ENCODE results near the gene ADAM30. TPM values are rescaled to one million over a fixed set of nuclear protein-coding genes. Genes with fewer than 3 reads are reported as not detected.
"Not testable (repeated sequence)": the region's sequence is repeated elsewhere in the genome, so short reads cannot be mapped to it uniquely, and the experiment has no call there.

Gene ADAM30
- total and polyA plus RNA-seq, 2 donors (not counting 1 experiment from before 2014, with no cell fraction given), result not detected

DNA sequence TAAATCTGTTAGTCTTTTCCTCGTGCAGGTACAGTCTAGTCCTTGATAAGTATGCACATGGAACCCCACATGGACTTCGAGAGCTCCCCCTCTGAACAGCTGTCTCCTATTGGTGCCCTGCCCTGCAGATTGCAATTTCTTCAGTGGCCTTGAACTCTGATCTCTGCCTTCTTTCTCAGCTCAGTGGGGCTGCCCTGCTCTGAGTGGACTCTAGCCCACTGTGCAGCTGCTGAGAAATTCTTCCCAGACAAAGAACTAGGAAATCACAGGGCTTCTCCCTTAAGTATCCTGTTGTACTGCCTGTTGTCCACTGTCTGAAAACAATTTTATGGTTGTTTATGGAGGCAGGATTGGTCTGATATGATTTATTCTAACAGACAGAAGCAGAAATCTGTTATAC, 38.2 kb downstream of the ADAM30 start:
- H3K9me3 ChIP-seq (ENCODE audit: control insufficient read depth, insufficient read depth, low read depth, low read length), result no peaks in the 10 kb centered on the region
- H2AFZ ChIP-seq (ENCODE audit: low read length), result no peak overlapping the region
- H4K20me1 ChIP-seq (ENCODE audit: control insufficient read depth, extremely low read depth, insufficient read depth, low read length), result no peaks in the 10 kb centered on the region
- no peak for DNase-seq (ENCODE audit: low read depth in 2 of 2)
- H3K36me3 ChIP-seq (ENCODE audit: control insufficient read depth, insufficient read depth, low read length), result no peaks in the 10 kb centered on the region
- no peaks in the 10 kb centered on the region for H3K27me3 ChIP-seq (ENCODE audit: control insufficient read depth, insufficient read depth, low read length)
- no peak overlapping the region for H3K27ac ChIP-seq (ENCODE audit: insufficient read depth, low read length)
- peaks cover 15% of the 10 kb centered on the region for H3K4me1 ChIP-seq (ENCODE audit: control insufficient read depth, extremely low read depth, insufficient read depth, low read length)
- TF ChIP-seq, protein P1, sequence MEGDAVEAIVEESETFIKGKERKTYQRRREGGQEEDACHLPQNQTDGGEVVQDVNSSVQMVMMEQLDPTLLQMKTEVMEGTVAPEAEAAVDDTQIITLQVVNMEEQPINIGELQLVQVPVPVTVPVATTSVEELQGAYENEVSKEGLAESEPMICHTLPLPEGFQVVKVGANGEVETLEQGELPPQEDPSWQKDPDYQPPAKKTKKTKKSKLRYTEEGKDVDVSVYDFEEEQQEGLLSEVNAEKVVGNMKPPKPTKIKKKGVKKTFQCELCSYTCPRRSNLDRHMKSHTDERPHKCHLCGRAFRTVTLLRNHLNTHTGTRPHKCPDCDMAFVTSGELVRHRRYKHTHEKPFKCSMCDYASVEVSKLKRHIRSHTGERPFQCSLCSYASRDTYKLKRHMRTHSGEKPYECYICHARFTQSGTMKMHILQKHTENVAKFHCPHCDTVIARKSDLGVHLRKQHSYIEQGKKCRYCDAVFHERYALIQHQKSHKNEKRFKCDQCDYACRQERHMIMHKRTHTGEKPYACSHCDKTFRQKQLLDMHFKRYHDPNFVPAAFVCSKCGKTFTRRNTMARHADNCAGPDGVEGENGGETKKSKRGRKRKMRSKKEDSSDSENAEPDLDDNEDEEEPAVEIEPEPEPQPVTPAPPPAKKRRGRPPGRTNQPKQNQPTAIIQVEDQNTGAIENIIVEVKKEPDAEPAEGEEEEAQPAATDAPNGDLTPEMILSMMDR (conservative IDR thresholded peaks at IDR 0.05 in 1 of 2, IDR thresholded peaks at IDR 0.05 in 1 of 2; ENCODE audit: low read depth in 1 of 2, low read length in 2 of 2), result no peak
- TF ChIP-seq EZH2 (IDR thresholded peaks at IDR 0.05; ENCODE audit: low read length, missing control alignments), result no peak
- H3K79me2 ChIP-seq (ENCODE audit: control insufficient read depth, insufficient read depth, low read length), result no peaks in the 10 kb centered on the region
- no peak overlapping the region for H3K9ac ChIP-seq (ENCODE audit: insufficient read depth, low read length)
- H3K4me2 ChIP-seq (ENCODE audit: extremely low read depth, insufficient read depth, low read length), result no peak overlapping the region
- H3K4me3 ChIP-seq (replicated peaks in 1 of 4; ENCODE audit: control extremely low read depth in 1 of 4, insufficient read depth in 1 of 4, low read depth in 3 of 4, low read length in 4 of 4), result no peak overlapping the region

DNA sequence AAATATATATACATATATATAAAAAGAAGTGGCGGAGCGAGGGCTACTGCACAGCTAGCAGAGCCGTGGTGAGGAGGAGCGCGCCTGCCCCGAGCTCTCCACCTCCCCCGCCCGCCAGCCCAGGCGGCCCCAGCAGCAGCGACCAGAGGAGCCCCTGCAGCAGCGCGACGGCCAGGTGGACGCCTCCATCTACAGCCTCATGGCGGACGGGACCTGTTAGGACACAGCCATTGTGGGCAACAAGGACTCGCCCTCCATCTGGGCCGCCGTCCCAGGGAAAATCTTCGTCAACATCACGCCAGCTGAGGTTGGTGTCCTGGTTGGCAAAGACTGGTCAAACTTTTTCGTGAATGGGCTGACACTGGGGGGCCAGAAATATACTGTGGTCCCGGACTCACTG, 43.2 kb downstream of the ADAM30 start:
- no peak for DNase-seq (ENCODE audit: low read depth in 2 of 2)
- no peak overlapping the region for H3K27ac ChIP-seq (ENCODE audit: insufficient read depth, low read length)
- no peak overlapping the region for H3K4me2 ChIP-seq (ENCODE audit: extremely low read depth, insufficient read depth, low read length)
- H3K9me3 ChIP-seq (ENCODE audit: control insufficient read depth, insufficient read depth, low read depth, low read length), result no peaks in the 10 kb centered on the region
- no peaks in the 10 kb centered on the region for H3K27me3 ChIP-seq (ENCODE audit: control insufficient read depth, insufficient read depth, low read length)
- H4K20me1 ChIP-seq (ENCODE audit: control insufficient read depth, extremely low read depth, insufficient read depth, low read length), result no peaks in the 10 kb centered on the region
- no peaks in the 10 kb centered on the region for H3K79me2 ChIP-seq (ENCODE audit: control insufficient read depth, insufficient read depth, low read length)
- TF ChIP-seq, protein P1 (conservative IDR thresholded peaks at IDR 0.05 in 1 of 2, IDR thresholded peaks at IDR 0.05 in 1 of 2; ENCODE audit: low read depth in 1 of 2, low read length in 2 of 2), result no peak
- TF ChIP-seq EZH2 (IDR thresholded peaks at IDR 0.05; ENCODE audit: low read length, missing control alignments), result no peak
- H3K9ac ChIP-seq (ENCODE audit: insufficient read depth, low read length), result no peak overlapping the region
- no peak overlapping the region for H3K4me3 ChIP-seq (replicated peaks in 1 of 4; ENCODE audit: control extremely low read depth in 1 of 4, insufficient read depth in 1 of 4, low read depth in 3 of 4, low read length in 4 of 4)
- H3K4me1 ChIP-seq (ENCODE audit: control insufficient read depth, extremely low read depth, insufficient read depth, low read length), result no peaks in the 10 kb centered on the region
- H3K36me3 ChIP-seq (ENCODE audit: control insufficient read depth, insufficient read depth, low read length), result no peaks in the 10 kb centered on the region
- H2AFZ ChIP-seq (ENCODE audit: low read length), result no peak overlapping the region

DNA sequence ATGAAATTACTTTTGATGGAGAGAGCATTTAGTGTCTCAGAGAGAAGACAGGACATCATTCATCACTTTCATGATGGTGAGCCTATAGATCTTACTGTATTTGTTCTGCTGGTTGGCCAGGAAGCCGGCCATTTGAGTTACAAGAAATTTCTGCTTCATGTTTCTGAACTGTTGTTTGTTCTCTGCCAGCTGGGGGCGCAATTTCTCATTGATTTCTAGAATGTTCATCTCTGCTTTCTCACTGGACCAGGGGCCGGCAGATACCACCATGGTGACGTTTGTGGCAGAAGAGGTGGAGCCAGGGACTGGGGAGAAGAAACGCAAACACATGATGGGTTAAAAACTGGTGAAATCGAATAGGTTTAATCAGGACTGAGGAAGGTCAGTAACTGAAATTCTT, 52.1 kb downstream of the ADAM30 start:
- DNase-seq (ENCODE audit: low read depth in 2 of 2); H3K4me1 ChIP-seq (ENCODE audit: control insufficient read depth, extremely low read depth, insufficient read depth, low read length); H4K20me1 ChIP-seq (ENCODE audit: control insufficient read depth, extremely low read depth, insufficient read depth, low read length): not testable (repeated sequence)

More for the DNA sequence above, 52.1 kb downstream of the ADAM30 start:
- H3K9ac ChIP-seq (ENCODE audit: insufficient read depth, low read length); H3K9me3 ChIP-seq (ENCODE audit: control insufficient read depth, insufficient read depth, low read depth, low read length); H3K27me3 ChIP-seq (ENCODE audit: control insufficient read depth, insufficient read depth, low read length); H3K4me2 ChIP-seq (ENCODE audit: extremely low read depth, insufficient read depth, low read length); H3K79me2 ChIP-seq (ENCODE audit: control insufficient read depth, insufficient read depth, low read length); H3K36me3 ChIP-seq (ENCODE audit: control insufficient read depth, insufficient read depth, low read length); H3K4me3 ChIP-seq (replicated peaks in 1 of 4; ENCODE audit: control extremely low read depth in 1 of 4, insufficient read depth in 1 of 4, low read depth in 3 of 4, low read length in 4 of 4); H3K27ac ChIP-seq (ENCODE audit: insufficient read depth, low read length); H2AFZ ChIP-seq (ENCODE audit: low read length): not testable (repeated sequence)
- TF ChIP-seq, protein P1 (conservative IDR thresholded peaks at IDR 0.05 in 1 of 2, IDR thresholded peaks at IDR 0.05 in 1 of 2; ENCODE audit: low read depth in 1 of 2, low read length in 2 of 2), result peak in 1 of 2 donors; percentile 38

Other genes starting within 250 kb of the ADAM30 start
- 22.3 and 23.0 TPM in 2 replicates for gene ZNF697, start 248.2 kb downstream of the ADAM30 start, total RNA-seq
- 7.4 and 9.6 TPM in 2 replicates for gene ZNF697, start 248.2 kb downstream of the ADAM30 start, polyA plus RNA-seq
- 201 and 211 TPM in 2 replicates for gene PHGDH, start 184.6 kb downstream of the ADAM30 start, total RNA-seq
- gene PHGDH, start 184.6 kb downstream of the ADAM30 start, polyA plus RNA-seq, result 44.3 and 45.0 TPM in 2 replicates
- not detected in 2 replicates for gene HMGCS2, start 127.6 kb downstream of the ADAM30 start, total RNA-seq
- gene HMGCS2, start 127.6 kb downstream of the ADAM30 start, polyA plus RNA-seq, result not detected in 2 replicates
- not detected in 2 replicates for gene REG4, start 85.1 kb downstream of the ADAM30 start, total RNA-seq
- not detected in 2 replicates for gene REG4, start 85.1 kb downstream of the ADAM30 start, polyA plus RNA-seq
- gene NOTCH2, start 173.1 kb upstream of the ADAM30 start, total RNA-seq, result 129 and 204 TPM in 2 replicates
- gene NOTCH2, start 173.1 kb upstream of the ADAM30 start, polyA plus RNA-seq, result 61.6 and 86.3 TPM in 2 replicates